Keratinocyte (primary cell): ENCODE data around the gene SLC6A19. TPM values are rescaled to one million over a fixed set of nuclear protein-coding genes. Genes with fewer than 3 reads are reported as not detected.

Experiments used
- DNase-seq: peaks from one replicate; pipeline ENCODE4 v3.0.0-alpha.2; 2011; ENCODE audit warnings: low read depth, missing footprints, low spot score
- FAIRE-seq: peaks from 2 replicates; lab custom pipeline; 2011; peaks lifted over from hg19 to GRCh38; lab: Jason Lieb, UNC
- H2AFZ ChIP-seq: 2 replicates; pipeline ENCODE4 v1.6.0; 2012; ENCODE audit warnings: low read length, control low read depth, inconsistent platforms; ENCODE audit not compliant: control insufficient read depth
- H3K27ac ChIP-seq: 2 replicates; pipeline ENCODE4 v1.5.1; 2011; ENCODE audit warnings: low read length; ENCODE audit not compliant: control insufficient read depth, insufficient read depth
- H3K27me3 ChIP-seq: 3 replicates; pipeline ENCODE4 v1.6.0; 2011; ENCODE audit warnings: low read length; ENCODE audit not compliant: control insufficient read depth, insufficient read depth; ENCODE audit errors: extremely low read depth
- H3K36me3 ChIP-seq, 2 experiments: 2 replicates in 1 of 2; 3 replicates in 1 of 2; pipeline ENCODE4 v1.5.1; 2011; ENCODE audit warnings: low read length in 2 of 2, mild to moderate bottlenecking in 1 of 2; ENCODE audit not compliant: control insufficient read depth in 2 of 2, insufficient read depth in 2 of 2; ENCODE audit errors: extremely low read depth in 1 of 2
- H3K4me1 ChIP-seq: 3 replicates; pipeline ENCODE4 v1.5.1; 2011; ENCODE audit warnings: low read length; ENCODE audit not compliant: control insufficient read depth, insufficient read depth; ENCODE audit errors: extremely low read depth
- H3K4me2 ChIP-seq: 3 replicates; pipeline ENCODE4 v1.6.0; 2011; ENCODE audit warnings: low read depth, low read length; ENCODE audit not compliant: control insufficient read depth, insufficient read depth; ENCODE audit errors: extremely low read depth
- H3K4me3 ChIP-seq, 3 experiments: fragments of 200-600 bp in 1 of 3; sonication (generic) in 1 of 3; 2 replicates in 2 of 3; 3 replicates in 1 of 3; pipeline ENCODE4 v1.5.1; 2011 to 2016; ENCODE audit warnings: low read length in 3 of 3, mild to moderate bottlenecking in 3 of 3, control low read depth in 2 of 3, inconsistent platforms in 1 of 3, low read depth in 1 of 3, mixed read lengths in 1 of 3, mixed run types in 1 of 3, moderate library complexity in 1 of 3; ENCODE audit not compliant: control insufficient read depth in 2 of 3, insufficient read depth in 2 of 3; ENCODE audit errors: extremely low read depth in 1 of 3
- H3K79me2 ChIP-seq: 2 replicates; pipeline ENCODE4 v1.6.0; 2012; ENCODE audit warnings: low read length; ENCODE audit not compliant: control insufficient read depth, insufficient read depth
- H3K9ac ChIP-seq: 3 replicates; pipeline ENCODE4 v1.6.0; 2011; ENCODE audit warnings: low read length; ENCODE audit not compliant: control insufficient read depth, insufficient read depth; ENCODE audit errors: extremely low read depth
- H3K9me1 ChIP-seq: 3 replicates; pipeline ENCODE4 v1.6.0; 2011; ENCODE audit warnings: low read length; ENCODE audit not compliant: control insufficient read depth, insufficient read depth; ENCODE audit errors: extremely low read depth
- H3K9me3 ChIP-seq: 2 replicates; pipeline ENCODE4 v1.5.1; 2012; ENCODE audit warnings: low read depth, low read length; ENCODE audit not compliant: control insufficient read depth
- H4K20me1 ChIP-seq: 3 replicates; pipeline ENCODE4 v1.6.0; 2011; ENCODE audit warnings: low read length; ENCODE audit not compliant: control insufficient read depth, insufficient read depth; ENCODE audit errors: extremely low read depth
- EZH2 ChIP-seq: IDR thresholded peaks from one replicate; pipeline ENCODE4 v1.6.1; 2012; ENCODE audit warnings: inconsistent platforms, mild to moderate bottlenecking, low read length, moderate library complexity
- dilution Hi-C: fragments of 300-500 bp; cut with MboI; formaldehyde crosslinking; loops from one replicate; pipeline ENCODE4 v1.7.0; 2020; ENCODE audit warnings: low sequenced_read_pairs; ENCODE audit not compliant: extremely low pct_ligation_motif_present
- polyA plus RNA-seq, 5 experiments: library from polyadenylated mRNA; depleted of rRNA in 3 of 5; stranded (reverse) in 3 of 5; stranded (forward) in 1 of 5; unstranded in 1 of 5; fragments of >200 nt; gene quantifications; 1 replicate in 1 of 5; 2 replicates in 3 of 5; 3 replicates in 1 of 5; pipeline versions ENCODE4 v1.2.1 to v1.2.3, GENCODE V29; 2011 to 2012; ENCODE audit warnings: missing spikeins in 2 of 5, low read depth in 1 of 5, low replicate concordance in 1 of 5
- TF ChIP-seq, protein P1 (sequence below), 3 experiments: IDR thresholded peaks in 1 of 3; conservative IDR thresholded peaks in 1 of 3; optimal IDR thresholded peaks in 1 of 3; 2 replicates in 2 of 3; 3 replicates in 1 of 3; pipeline versions ENCODE3 to v1.5.1; 2011; ENCODE audit warnings: low read length in 3 of 3, mild to moderate bottlenecking in 3 of 3, moderate library complexity in 2 of 3, control low read depth in 1 of 3, inconsistent platforms in 1 of 3; ENCODE audit not compliant: insufficient read depth in 2 of 3; ENCODE audit errors: extremely low read depth in 1 of 3

The SLC6A19 gene
- polyA plus RNA-seq, 1 donor (not counting 4 experiments of a cell fraction or from before 2014, with no cell fraction given): not detected

GRCh38 chr5:1235838-1236237, 34.4 kb downstream of the SLC6A19 start:
- FAIRE-seq: no peak
- dilution Hi-C loops: no loop called here
- H3K9ac ChIP-seq: no peak overlapping the region
- no peaks in the 10 kb centered on the region for H3K4me1 ChIP-seq
- H2AFZ ChIP-seq: no peak overlapping the region
- peaks cover 12% of the 10 kb centered on the region for H3K9me3 ChIP-seq
- no peak for DNase-seq
- no peak overlapping the region for H3K4me3 ChIP-seq
- H3K27ac ChIP-seq: no peak overlapping the region
- no peaks in the 10 kb centered on the region for H4K20me1 ChIP-seq
- TF ChIP-seq, protein P1, sequence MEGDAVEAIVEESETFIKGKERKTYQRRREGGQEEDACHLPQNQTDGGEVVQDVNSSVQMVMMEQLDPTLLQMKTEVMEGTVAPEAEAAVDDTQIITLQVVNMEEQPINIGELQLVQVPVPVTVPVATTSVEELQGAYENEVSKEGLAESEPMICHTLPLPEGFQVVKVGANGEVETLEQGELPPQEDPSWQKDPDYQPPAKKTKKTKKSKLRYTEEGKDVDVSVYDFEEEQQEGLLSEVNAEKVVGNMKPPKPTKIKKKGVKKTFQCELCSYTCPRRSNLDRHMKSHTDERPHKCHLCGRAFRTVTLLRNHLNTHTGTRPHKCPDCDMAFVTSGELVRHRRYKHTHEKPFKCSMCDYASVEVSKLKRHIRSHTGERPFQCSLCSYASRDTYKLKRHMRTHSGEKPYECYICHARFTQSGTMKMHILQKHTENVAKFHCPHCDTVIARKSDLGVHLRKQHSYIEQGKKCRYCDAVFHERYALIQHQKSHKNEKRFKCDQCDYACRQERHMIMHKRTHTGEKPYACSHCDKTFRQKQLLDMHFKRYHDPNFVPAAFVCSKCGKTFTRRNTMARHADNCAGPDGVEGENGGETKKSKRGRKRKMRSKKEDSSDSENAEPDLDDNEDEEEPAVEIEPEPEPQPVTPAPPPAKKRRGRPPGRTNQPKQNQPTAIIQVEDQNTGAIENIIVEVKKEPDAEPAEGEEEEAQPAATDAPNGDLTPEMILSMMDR (optimal IDR thresholded peaks at IDR 0.05 in 1 of 3, IDR thresholded peaks at IDR 0.05 in 1 of 3, conservative IDR thresholded peaks at IDR 0.05 in 1 of 3; ENCODE audit: extremely low read depth in 1 of 3, insufficient read depth in 2 of 3, low read length in 3 of 3): no peak
- no peak for TF ChIP-seq EZH2
- no peak overlapping the region for H3K4me2 ChIP-seq
- no peaks in the 10 kb centered on the region for H3K9me1 ChIP-seq
- no peaks in the 10 kb centered on the region for H3K36me3 ChIP-seq
- H3K27me3 ChIP-seq: no peaks in the 10 kb centered on the region
- H3K79me2 ChIP-seq: no peaks in the 10 kb centered on the region

DNA sequence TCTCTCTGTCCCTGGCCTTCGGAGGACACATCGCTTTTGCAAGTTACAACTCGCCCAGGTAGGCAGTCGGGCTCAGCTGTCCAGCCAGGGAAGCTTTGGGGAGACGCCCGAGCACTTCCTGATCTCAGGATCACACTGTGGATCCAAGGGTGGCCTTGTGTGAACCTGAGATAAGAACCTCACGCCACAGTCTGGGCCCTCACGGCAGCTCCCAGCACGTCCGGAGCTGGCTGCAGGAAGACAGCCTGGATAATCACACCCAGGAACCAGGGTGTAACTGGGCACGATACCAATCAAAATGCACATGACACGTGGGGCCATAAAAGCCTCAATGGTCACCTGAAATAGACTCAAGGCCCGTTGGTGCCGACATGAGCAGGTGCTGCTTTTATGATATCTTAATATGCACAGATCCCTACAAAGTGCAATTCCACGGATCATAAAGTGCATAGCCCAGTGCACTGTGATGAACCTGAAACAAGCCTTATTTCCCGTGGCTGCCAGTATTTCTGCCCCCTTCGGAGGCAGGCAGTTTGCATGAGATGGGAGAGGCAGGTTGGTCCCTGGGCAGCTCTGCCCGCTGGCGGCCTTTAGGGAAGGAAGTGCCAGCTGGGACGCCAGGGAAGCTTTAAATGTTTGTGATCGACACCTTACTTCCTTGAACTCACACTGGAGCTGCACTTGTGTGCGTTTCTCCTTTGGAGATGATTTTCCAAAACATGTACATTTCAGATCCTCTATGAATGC, 38.3 kb downstream of the SLC6A19 start:
- Histone ChIP-seq H3K27ac (no peak overlapping the region), H3K4me1 (no peaks in the 10 kb centered on the region), H4K20me1 (no peaks in the 10 kb centered on the region), H3K9me3 (peaks cover 7% of the 10 kb centered on the region), H3K36me3 (no peaks in the 10 kb centered on the region), H3K9me1 (no peaks in the 10 kb centered on the region), H3K27me3 (no peaks in the 10 kb centered on the region), H3K9ac (no peak overlapping the region), H2AFZ (no peak overlapping the region), H3K79me2 (no peaks in the 10 kb centered on the region), H3K4me2 (no peak overlapping the region), H3K4me3 (no peak overlapping the region)
- dilution Hi-C loops: no loop called here
- FAIRE-seq (no peak), DNase-seq (no peak)
- TF ChIP-seq, protein P1 (optimal IDR thresholded peaks at IDR 0.05 in 1 of 3, IDR thresholded peaks at IDR 0.05 in 1 of 3, conservative IDR thresholded peaks at IDR 0.05 in 1 of 3; ENCODE audit: extremely low read depth in 1 of 3, insufficient read depth in 2 of 3, low read length in 3 of 3): no peak
- no peak for TF ChIP-seq EZH2
